Keratinocyte (primary cell): ENCODE measurements around the gene SERPINB4. TPM values are rescaled to one million over a fixed set of nuclear protein-coding genes. Genes with fewer than 3 reads are reported as not detected.

Source experiments
- DNase-seq: peaks from one replicate; pipeline ENCODE4 v3.0.0-alpha.2; 2011; ENCODE audit warnings: low read depth, missing footprints, low spot score
- FAIRE-seq: peaks from 2 replicates; lab custom pipeline; 2011; peaks lifted over from hg19 to GRCh38; lab: Jason Lieb, UNC
- H2AFZ ChIP-seq: 2 replicates; pipeline ENCODE4 v1.6.0; 2012; ENCODE audit warnings: low read length, control low read depth, inconsistent platforms; ENCODE audit not compliant: control insufficient read depth
- H3K27ac ChIP-seq: 2 replicates; pipeline ENCODE4 v1.5.1; 2011; ENCODE audit warnings: low read length; ENCODE audit not compliant: control insufficient read depth, insufficient read depth
- H3K27me3 ChIP-seq: 3 replicates; pipeline ENCODE4 v1.6.0; 2011; ENCODE audit warnings: low read length; ENCODE audit not compliant: control insufficient read depth, insufficient read depth; ENCODE audit errors: extremely low read depth
- H3K36me3 ChIP-seq, 2 experiments: 2 replicates in 1 of 2; 3 replicates in 1 of 2; pipeline ENCODE4 v1.5.1; 2011; ENCODE audit warnings: low read length in 2 of 2, mild to moderate bottlenecking in 1 of 2; ENCODE audit not compliant: control insufficient read depth in 2 of 2, insufficient read depth in 2 of 2; ENCODE audit errors: extremely low read depth in 1 of 2
- H3K4me1 ChIP-seq: 3 replicates; pipeline ENCODE4 v1.5.1; 2011; ENCODE audit warnings: low read length; ENCODE audit not compliant: control insufficient read depth, insufficient read depth; ENCODE audit errors: extremely low read depth
- H3K4me2 ChIP-seq: 3 replicates; pipeline ENCODE4 v1.6.0; 2011; ENCODE audit warnings: low read depth, low read length; ENCODE audit not compliant: control insufficient read depth, insufficient read depth; ENCODE audit errors: extremely low read depth
- H3K4me3 ChIP-seq, 3 experiments: fragments of 200-600 bp in 1 of 3; sonication (generic) in 1 of 3; 2 replicates in 2 of 3; 3 replicates in 1 of 3; pipeline ENCODE4 v1.5.1; 2011 to 2016; ENCODE audit warnings: low read length in 3 of 3, mild to moderate bottlenecking in 3 of 3, control low read depth in 2 of 3, inconsistent platforms in 1 of 3, low read depth in 1 of 3, mixed read lengths in 1 of 3, mixed run types in 1 of 3, moderate library complexity in 1 of 3; ENCODE audit not compliant: control insufficient read depth in 2 of 3, insufficient read depth in 2 of 3; ENCODE audit errors: extremely low read depth in 1 of 3
- H3K79me2 ChIP-seq: 2 replicates; pipeline ENCODE4 v1.6.0; 2012; ENCODE audit warnings: low read length; ENCODE audit not compliant: control insufficient read depth, insufficient read depth
- H3K9ac ChIP-seq: 3 replicates; pipeline ENCODE4 v1.6.0; 2011; ENCODE audit warnings: low read length; ENCODE audit not compliant: control insufficient read depth, insufficient read depth; ENCODE audit errors: extremely low read depth
- H3K9me1 ChIP-seq: 3 replicates; pipeline ENCODE4 v1.6.0; 2011; ENCODE audit warnings: low read length; ENCODE audit not compliant: control insufficient read depth, insufficient read depth; ENCODE audit errors: extremely low read depth
- H3K9me3 ChIP-seq: 2 replicates; pipeline ENCODE4 v1.5.1; 2012; ENCODE audit warnings: low read depth, low read length; ENCODE audit not compliant: control insufficient read depth
- H4K20me1 ChIP-seq: 3 replicates; pipeline ENCODE4 v1.6.0; 2011; ENCODE audit warnings: low read length; ENCODE audit not compliant: control insufficient read depth, insufficient read depth; ENCODE audit errors: extremely low read depth
- EZH2 ChIP-seq: IDR thresholded peaks from one replicate; pipeline ENCODE4 v1.6.1; 2012; ENCODE audit warnings: inconsistent platforms, mild to moderate bottlenecking, low read length, moderate library complexity
- dilution Hi-C: fragments of 300-500 bp; cut with MboI; formaldehyde crosslinking; loops from one replicate; pipeline ENCODE4 v1.7.0; 2020; ENCODE audit warnings: low sequenced_read_pairs; ENCODE audit not compliant: extremely low pct_ligation_motif_present
- polyA plus RNA-seq, 5 experiments: library from polyadenylated mRNA; depleted of rRNA in 3 of 5; stranded (reverse) in 3 of 5; stranded (forward) in 1 of 5; unstranded in 1 of 5; fragments of >200 nt; gene quantifications; 1 replicate in 1 of 5; 2 replicates in 3 of 5; 3 replicates in 1 of 5; pipeline versions ENCODE4 v1.2.1 to v1.2.3, GENCODE V29; 2011 to 2012; ENCODE audit warnings: missing spikeins in 2 of 5, low read depth in 1 of 5, low replicate concordance in 1 of 5
- TF ChIP-seq, protein P1 (sequence below), 3 experiments: IDR thresholded peaks in 1 of 3; conservative IDR thresholded peaks in 1 of 3; optimal IDR thresholded peaks in 1 of 3; 2 replicates in 2 of 3; 3 replicates in 1 of 3; pipeline versions ENCODE3 to v1.5.1; 2011; ENCODE audit warnings: low read length in 3 of 3, mild to moderate bottlenecking in 3 of 3, moderate library complexity in 2 of 3, control low read depth in 1 of 3, inconsistent platforms in 1 of 3; ENCODE audit not compliant: insufficient read depth in 2 of 3; ENCODE audit errors: extremely low read depth in 1 of 3

The SERPINB4 gene
- polyA plus RNA-seq, 1 donor (not counting 4 experiments of a cell fraction or from before 2014, with no cell fraction given) = 2.4 TPM

DNA sequence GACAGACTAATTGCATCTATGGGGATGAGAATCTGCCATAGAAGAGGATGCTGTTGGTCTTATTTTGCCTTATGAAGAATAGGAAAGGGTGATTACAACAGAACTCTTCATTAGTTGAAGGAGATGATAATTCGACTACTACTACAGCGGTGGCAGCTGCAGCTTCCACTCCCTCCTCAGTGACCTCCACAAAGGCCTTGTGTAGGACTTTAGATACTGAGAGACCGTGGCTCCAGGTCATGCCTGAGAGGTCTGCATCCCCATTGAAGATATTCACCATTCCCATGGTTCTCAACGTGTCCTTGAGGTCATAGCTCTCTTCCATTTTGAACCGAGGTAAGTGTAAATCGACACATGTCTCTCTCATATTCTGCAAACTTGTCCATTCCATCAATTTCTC lies 6.4 kb downstream of the SERPINB4 start:
- H3K27me3 ChIP-seq = no peaks in the 10 kb centered on the region
- no peaks in the 10 kb centered on the region for H3K36me3 ChIP-seq
- no peaks in the 10 kb centered on the region for H3K9me3 ChIP-seq
- H3K9ac ChIP-seq = no peak overlapping the region
- DNase-seq = no peak
- no peak for TF ChIP-seq EZH2
- TF ChIP-seq, protein P1, sequence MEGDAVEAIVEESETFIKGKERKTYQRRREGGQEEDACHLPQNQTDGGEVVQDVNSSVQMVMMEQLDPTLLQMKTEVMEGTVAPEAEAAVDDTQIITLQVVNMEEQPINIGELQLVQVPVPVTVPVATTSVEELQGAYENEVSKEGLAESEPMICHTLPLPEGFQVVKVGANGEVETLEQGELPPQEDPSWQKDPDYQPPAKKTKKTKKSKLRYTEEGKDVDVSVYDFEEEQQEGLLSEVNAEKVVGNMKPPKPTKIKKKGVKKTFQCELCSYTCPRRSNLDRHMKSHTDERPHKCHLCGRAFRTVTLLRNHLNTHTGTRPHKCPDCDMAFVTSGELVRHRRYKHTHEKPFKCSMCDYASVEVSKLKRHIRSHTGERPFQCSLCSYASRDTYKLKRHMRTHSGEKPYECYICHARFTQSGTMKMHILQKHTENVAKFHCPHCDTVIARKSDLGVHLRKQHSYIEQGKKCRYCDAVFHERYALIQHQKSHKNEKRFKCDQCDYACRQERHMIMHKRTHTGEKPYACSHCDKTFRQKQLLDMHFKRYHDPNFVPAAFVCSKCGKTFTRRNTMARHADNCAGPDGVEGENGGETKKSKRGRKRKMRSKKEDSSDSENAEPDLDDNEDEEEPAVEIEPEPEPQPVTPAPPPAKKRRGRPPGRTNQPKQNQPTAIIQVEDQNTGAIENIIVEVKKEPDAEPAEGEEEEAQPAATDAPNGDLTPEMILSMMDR (optimal IDR thresholded peaks at IDR 0.05 in 1 of 3, IDR thresholded peaks at IDR 0.05 in 1 of 3, conservative IDR thresholded peaks at IDR 0.05 in 1 of 3; ENCODE audit: extremely low read depth in 1 of 3, insufficient read depth in 2 of 3, low read length in 3 of 3) = no peak
- dilution Hi-C loops = no loop called here
- no peak overlapping the region for H2AFZ ChIP-seq
- H3K4me2 ChIP-seq = no peak overlapping the region
- FAIRE-seq = peak; percentile 74
- H3K9me1 ChIP-seq = no peaks in the 10 kb centered on the region
- peaks cover 7% of the 10 kb centered on the region for H3K4me1 ChIP-seq
- no peaks in the 10 kb centered on the region for H4K20me1 ChIP-seq
- H3K27ac ChIP-seq = no peak overlapping the region
- H3K4me3 ChIP-seq = no peak overlapping the region
- no peaks in the 10 kb centered on the region for H3K79me2 ChIP-seq

DNA sequence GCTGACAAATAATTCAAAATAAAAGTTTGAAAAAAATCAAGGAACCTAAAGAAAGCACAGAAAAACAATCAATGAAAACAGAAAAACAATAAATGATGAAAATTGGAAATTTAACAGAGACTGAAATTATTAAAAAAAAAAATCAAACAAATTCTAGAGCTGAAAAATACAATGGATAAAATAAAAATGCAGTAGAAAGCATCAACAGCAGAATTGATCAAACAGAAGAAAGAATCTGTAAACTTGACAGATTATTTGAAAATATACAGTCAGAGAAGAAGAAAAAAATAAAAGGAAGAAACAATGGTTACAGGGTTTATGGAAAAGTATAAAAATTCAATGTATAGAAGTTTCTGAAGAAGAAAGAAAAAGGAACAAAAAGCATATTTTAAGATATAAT lies 16.2 kb downstream of the SERPINB4 start:
- Histone ChIP-seq H3K4me1 (no peaks in the 10 kb centered on the region), H3K79me2 (no peaks in the 10 kb centered on the region), H3K27me3 (no peaks in the 10 kb centered on the region), H3K36me3 (no peaks in the 10 kb centered on the region), H3K9me1 (no peaks in the 10 kb centered on the region), H2AFZ (no peak overlapping the region), H3K27ac (no peak overlapping the region), H3K4me3 (no peak overlapping the region), H3K9ac (no peak overlapping the region), H3K9me3 (peaks cover 4% of the 10 kb centered on the region), H4K20me1 (no peaks in the 10 kb centered on the region), H3K4me2 (no peak overlapping the region)
- FAIRE-seq (no peak), DNase-seq (no peak)
- no peak for TF ChIP-seq EZH2
- dilution Hi-C loops = no loop called here

DNA sequence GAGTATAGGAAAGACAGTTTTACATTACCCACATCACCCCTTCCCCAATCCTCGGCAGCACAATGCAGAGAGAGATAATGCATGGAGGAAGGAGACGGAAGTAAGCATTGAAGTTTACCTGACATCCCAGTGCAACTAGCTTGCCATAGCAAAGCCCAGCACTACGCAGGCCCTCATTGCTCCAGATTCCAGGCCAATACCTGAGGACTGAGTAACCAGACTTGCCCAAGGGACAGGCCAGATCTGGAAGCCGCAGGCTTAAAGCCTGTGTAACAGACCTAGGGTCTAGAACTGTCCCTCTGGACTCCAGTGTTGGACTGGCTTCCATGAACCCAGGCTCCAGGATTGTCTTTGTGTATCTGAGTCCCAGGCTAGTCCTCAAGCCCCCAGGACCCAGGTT lies 17.6 kb downstream of the SERPINB4 start:
- Histone ChIP-seq H3K27me3 (no peaks in the 10 kb centered on the region), H3K79me2 (no peaks in the 10 kb centered on the region), H3K36me3 (no peaks in the 10 kb centered on the region), H4K20me1 (no peaks in the 10 kb centered on the region), H3K9me3 (peaks cover 4% of the 10 kb centered on the region), H3K9ac (no peak overlapping the region), H3K4me2 (no peak overlapping the region), H2AFZ (no peak overlapping the region), H3K4me1 (no peaks in the 10 kb centered on the region), H3K9me1 (no peaks in the 10 kb centered on the region), H3K4me3 (no peak overlapping the region), H3K27ac (no peak overlapping the region)
- TF ChIP-seq EZH2 = no peak
- TF ChIP-seq, protein P1 (optimal IDR thresholded peaks at IDR 0.05 in 1 of 3, IDR thresholded peaks at IDR 0.05 in 1 of 3, conservative IDR thresholded peaks at IDR 0.05 in 1 of 3; ENCODE audit: extremely low read depth in 1 of 3, insufficient read depth in 2 of 3, low read length in 3 of 3) = no peak
- DNase-seq (no peak), FAIRE-seq (no peak)
- dilution Hi-C loops = no loop called here
